Measurements from ENCODE around the gene KIF5A. TPM values are rescaled to one million over a fixed set of nuclear protein-coding genes. Genes with fewer than 3 reads are reported as not detected.
"Not testable (repeated sequence)": the region's sequence is repeated elsewhere in the genome, so short reads cannot be mapped to it uniquely, and the experiment has no call there.

KIF5A gene
- total and polyA plus RNA-seq, 2 experiments from 2014 or later, result 0.11 to 0.36 TPM

GRCh38 chr12:57558864-57559263 lies 9.0 kb downstream of the KIF5A start:
- H3K27me3 ChIP-seq, result peaks cover 10% of the 10 kb centered on the region
- DNase-seq (ENCODE audit: low read depth in 1 of 2, low spot score in 1 of 2), result no peak
- H3K27ac ChIP-seq, result no peak overlapping the region
- no peaks in the 10 kb centered on the region for H3K9me3 ChIP-seq (ENCODE audit: low read depth)
- H3K36me3 ChIP-seq, result no peaks in the 10 kb centered on the region
- peaks cover 2% of the 10 kb centered on the region for H3K4me1 ChIP-seq (ENCODE audit: low read depth)
- TF ChIP-seq CTCF (IDR thresholded peaks at IDR 0.05; ENCODE audit: low read depth, low read length), result no peak
- H3K4me3 ChIP-seq, result no peak overlapping the region

DNA sequence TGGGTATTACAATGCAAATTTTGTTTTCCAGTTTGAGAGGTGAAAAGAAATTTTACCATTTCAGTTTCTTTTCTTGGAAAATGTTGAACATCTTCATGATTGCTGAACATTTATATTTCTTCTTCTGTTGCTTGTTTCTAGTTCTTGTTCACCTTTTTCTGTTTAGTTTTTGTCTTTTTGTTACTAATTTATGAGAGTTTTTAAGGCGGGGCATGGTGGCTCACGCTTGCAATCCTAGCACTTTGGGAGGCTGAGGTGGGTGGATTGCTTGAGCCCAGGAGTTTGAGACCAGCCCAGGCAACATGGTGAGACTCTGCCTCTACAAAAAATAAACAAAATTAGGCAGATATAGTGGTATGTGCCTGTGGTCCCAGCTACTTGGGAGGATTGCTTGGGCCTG lies 10.7 kb downstream of the KIF5A start:
- Histone ChIP-seq H3K4me1 (ENCODE audit: low read depth) (no peaks in the 10 kb centered on the region), H3K36me3 (no peaks in the 10 kb centered on the region), H3K27ac (no peak overlapping the region), H3K4me3 (no peak overlapping the region), H3K9me3 (ENCODE audit: low read depth) (no peaks in the 10 kb centered on the region), H3K27me3 (peaks cover 10% of the 10 kb centered on the region)
- no peak for TF ChIP-seq CTCF (IDR thresholded peaks at IDR 0.05; ENCODE audit: low read depth, low read length)
- DNase-seq (ENCODE audit: low read depth in 1 of 2, low spot score in 1 of 2), result no peak

GRCh38 chr12:57561117-57561516 lies 11.3 kb downstream of the KIF5A start:
- DNase-seq (ENCODE audit: low read depth in 1 of 2, low spot score in 1 of 2), result peak in 1 of 2 donors; percentile 33
- H3K36me3 ChIP-seq; H3K4me1 ChIP-seq (ENCODE audit: low read depth); H3K4me3 ChIP-seq; H3K27ac ChIP-seq; H3K9me3 ChIP-seq (ENCODE audit: low read depth): not testable (repeated sequence)
- H3K27me3 ChIP-seq, result peaks cover 10% of the 10 kb centered on the region

DNA sequence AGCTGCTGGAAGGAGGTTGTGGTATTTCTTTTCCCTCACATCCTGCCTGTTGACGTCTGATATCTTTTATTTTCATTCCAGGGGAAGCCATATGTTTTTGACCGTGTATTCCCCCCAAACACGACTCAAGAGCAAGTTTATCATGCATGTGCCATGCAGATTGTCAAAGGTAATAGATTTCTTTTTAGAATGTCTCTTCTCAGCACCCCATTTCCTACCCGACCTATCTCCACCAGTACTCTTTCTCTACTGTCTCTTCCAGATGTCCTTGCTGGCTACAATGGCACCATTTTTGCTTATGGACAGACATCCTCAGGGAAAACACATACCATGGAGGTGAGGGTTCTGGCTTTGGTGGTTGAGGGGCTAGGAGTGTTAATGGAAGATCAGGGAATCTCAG lies 13.5 kb downstream of the KIF5A start:
- H3K4me1 ChIP-seq (ENCODE audit: low read depth), result no peaks in the 10 kb centered on the region
- no peak for TF ChIP-seq CTCF (IDR thresholded peaks at IDR 0.05; ENCODE audit: low read depth, low read length)
- H3K27ac ChIP-seq, result no peak overlapping the region
- H3K36me3 ChIP-seq, result no peaks in the 10 kb centered on the region
- H3K27me3 ChIP-seq, result peaks cover 10% of the 10 kb centered on the region
- no peak for DNase-seq (ENCODE audit: low read depth in 1 of 2, low spot score in 1 of 2)
- no peak overlapping the region for H3K4me3 ChIP-seq
- H3K9me3 ChIP-seq (ENCODE audit: low read depth), result no peaks in the 10 kb centered on the region

GRCh38 chr12:57564178-57564740 lies 14.4 kb downstream of the KIF5A start:
- Histone ChIP-seq H3K4me1 (ENCODE audit: low read depth) (no peaks in the 10 kb centered on the region), H3K27ac (no peak overlapping the region), H3K9me3 (ENCODE audit: low read depth) (no peaks in the 10 kb centered on the region), H3K27me3 (peaks cover 10% of the 10 kb centered on the region), H3K4me3 (no peak overlapping the region), H3K36me3 (no peaks in the 10 kb centered on the region)
- no peak for TF ChIP-seq CTCF (IDR thresholded peaks at IDR 0.05; ENCODE audit: low read depth, low read length)
- no peak for DNase-seq (ENCODE audit: low read depth in 1 of 2, low spot score in 1 of 2)

- DNase-seq (ENCODE audit: low read depth in 1 of 2, low spot score in 1 of 2), result peak in 1 of 2 donors; percentile 24
- H3K36me3 ChIP-seq, result no peaks in the 10 kb centered on the region
- H3K27ac ChIP-seq, result no peak overlapping the region
- H3K4me1 ChIP-seq (ENCODE audit: low read depth), result no peaks in the 10 kb centered on the region
- no peak overlapping the region for H3K4me3 ChIP-seq
- H3K27me3 ChIP-seq, result no peaks in the 10 kb centered on the region
- TF ChIP-seq CTCF (IDR thresholded peaks at IDR 0.05; ENCODE audit: low read depth, low read length), result no peak
- H3K9me3 ChIP-seq (ENCODE audit: low read depth), result no peaks in the 10 kb centered on the region
Observed at GRCh38 chr12:57568838-57569237, 19.0 kb downstream of the KIF5A start.

Data from cardiac muscle cell (in vitro differentiated cells and primary cell).